Activated T-cell treated with anti-CD3 and anti-CD28 coated beads for 24 hours (primary cell): ENCODE results near the gene NINJ1.

Experiments
- DNase-seq: peaks from one replicate; pipeline ENCODE4 v3.0.0-alpha.2; 2020; ENCODE audit warnings: low read depth

The NINJ1 gene

DNA sequence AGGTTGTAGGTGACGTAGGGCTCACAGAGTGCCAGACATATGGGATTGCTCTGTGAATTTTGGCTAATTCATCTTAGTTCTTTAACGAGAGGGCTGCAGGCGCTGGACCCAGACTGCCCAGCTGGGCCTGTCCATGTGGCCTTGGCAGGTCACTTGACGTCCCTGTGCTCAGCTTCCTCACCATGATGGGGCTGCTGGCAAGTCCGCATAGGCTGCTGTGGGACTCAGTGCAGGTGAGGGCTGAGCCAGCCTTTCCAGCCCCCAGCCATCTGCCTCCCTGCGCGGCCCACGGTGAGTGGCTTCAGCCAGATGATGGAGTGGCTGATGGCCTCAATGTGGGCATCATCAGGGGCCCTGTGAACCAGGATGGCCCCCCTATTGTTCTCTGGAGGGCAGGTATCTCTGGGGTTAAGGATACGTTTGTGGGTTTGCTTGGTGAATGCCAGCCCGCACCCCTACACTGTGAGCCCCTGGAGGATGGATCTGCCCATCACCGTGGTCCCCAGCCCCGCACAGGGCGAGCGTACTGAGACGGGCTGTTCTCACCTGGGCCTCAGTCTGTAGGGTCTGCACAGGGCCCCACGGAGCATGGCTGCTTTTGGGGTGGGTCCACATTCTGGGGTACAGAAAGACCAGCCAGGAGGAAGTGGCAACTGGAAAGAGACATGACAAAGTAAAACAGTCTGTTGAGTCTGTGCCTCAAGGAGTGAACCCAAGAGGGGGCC is 34.3 kb downstream of the NINJ1 start:
- DNase-seq, result no peak

GRCh38 chr9:93098236-93098946 is 35.7 kb downstream of the NINJ1 start:
- DNase-seq, result peak; percentile 48

DNA sequence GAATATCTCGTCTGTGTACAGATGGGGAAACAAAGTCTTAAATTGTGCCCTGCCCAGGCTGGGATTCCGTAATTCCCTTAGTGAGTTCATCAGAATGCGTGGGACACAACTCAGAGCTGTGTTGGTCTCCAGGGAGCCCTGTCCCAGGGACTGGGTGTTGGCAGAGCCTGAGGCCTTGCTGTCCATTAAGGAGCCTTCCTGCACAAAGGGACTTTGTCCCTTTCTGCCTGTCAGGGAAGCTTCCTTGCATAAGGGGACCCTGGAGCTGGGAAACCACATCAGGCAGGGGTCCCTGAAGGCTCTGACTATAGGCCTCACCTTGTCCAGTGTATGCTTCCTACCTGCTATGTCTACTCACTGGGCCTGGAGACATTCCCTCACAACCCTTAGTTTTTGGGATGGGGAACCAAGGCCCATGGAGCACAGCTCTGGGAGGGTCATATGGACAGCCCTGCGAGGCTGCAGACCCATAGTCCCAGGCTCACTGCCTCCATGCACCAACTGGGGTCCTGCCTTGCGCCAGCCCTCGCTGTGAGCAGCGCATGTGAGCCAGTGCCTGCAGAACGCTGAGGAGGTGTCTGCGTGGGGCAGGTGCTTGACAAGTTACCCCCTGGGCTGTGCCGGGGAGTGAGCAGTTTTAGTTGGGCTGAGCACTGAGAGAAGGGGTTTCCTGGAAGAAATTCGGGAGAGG is 36.4 kb downstream of the NINJ1 start:
- DNase-seq, result no peak

GRCh38 chr9:93096811-93097382 is 37.2 kb downstream of the NINJ1 start:
- DNase-seq, result no peak

- peak; percentile 39 for DNase-seq
These were observed 37.8 kb downstream of the NINJ1 start, which contains the start of gene CARD19 for GRCh38 chr9:93096131-93096802. Gene CARD19, plus strand, starts transcription at chr9:93096217. Its CDS starts 129 bp downstream, at chr9:93096346.

GRCh38 chr9:93095205-93096130 is 38.6 kb downstream of the NINJ1 start:
- peak; percentile 100 for DNase-seq

GRCh38 chr9:93094658-93095204 is 39.3 kb downstream of the NINJ1 start:
- DNase-seq, result no peak

DNA sequence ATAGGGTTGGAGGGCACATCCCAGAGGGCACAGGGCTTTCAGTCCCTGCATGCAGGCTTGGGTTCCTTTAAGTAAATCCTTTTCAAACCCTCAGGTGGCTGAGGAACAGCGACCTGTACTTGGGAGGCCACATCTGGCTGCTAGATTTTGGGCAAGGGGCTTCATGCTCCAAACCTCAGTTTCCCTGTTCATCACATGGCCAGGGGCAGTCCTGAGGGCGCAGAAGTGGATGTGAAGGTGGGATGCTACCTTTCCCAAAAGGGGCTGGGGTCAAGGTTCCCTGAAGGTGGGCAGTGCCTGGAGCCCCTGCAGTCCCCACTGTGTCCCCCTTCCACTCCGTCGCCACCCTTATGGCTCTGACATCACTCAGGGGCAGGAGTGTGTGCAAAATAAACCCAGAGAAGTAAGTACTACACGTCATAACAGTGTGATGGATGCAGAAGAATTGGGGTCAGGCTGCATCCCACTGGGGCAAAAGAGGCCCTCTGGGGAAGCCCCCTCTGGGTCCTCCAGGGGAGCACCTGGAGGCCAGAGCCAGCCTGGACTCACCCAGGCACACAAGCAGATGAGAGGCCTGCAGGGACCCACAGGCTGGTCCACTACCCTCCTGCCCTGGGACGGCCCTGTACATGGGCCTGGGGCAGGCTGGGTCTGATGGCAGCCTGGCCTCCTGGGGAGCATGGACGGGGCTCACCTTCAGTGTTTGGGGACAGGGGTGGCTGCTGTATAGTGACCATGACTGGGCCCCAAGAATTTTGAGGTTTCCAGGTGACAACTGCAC is 40.0 kb downstream of the NINJ1 start:
- DNase-seq, result no peak

DNA sequence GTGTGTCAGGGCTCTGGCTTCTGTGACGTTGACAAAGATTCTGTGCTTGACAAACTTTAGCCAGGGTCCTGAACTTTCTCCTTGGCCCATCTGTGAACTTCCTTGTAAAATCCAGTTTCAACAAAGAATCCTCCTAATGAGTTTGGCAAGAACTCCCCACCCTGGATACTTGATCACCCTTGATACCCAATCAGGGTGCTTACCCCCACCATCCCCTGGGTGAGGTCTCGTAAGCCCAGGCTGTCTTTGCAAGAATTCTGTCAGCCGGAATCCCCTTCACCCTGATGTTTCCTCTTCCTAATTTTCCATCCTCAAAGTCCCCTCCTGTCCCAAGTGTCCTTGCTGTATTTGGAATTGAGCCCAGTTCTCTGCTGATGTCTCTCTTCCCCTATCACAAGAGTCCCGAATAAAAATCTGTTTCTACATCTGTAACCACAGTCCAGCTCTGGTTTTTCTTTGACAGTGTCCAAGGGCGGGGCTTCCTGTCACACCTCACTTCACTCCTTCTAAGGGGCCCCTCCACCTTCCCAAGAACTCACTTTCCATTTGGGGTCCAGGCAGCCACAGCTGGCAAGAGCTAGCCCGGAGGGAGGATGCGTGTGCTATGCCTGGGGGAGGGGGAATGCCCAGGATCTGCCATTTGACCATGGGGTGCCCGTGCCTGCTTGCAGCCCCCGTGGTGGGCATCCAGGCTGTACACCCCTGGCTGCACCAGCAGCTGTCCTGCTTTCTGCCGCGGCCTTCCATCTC is 40.7 kb downstream of the NINJ1 start:
- DNase-seq, result no peak

- no peak for DNase-seq
These were observed 41.6 kb downstream of the NINJ1 start for GRCh38 chr9:93092251-93092991.

GRCh38 chr9:93091453-93092081 is 42.5 kb downstream of the NINJ1 start:
- peak; percentile 68 for DNase-seq

- no peak for DNase-seq
These were observed 43.0 kb downstream of the NINJ1 start for GRCh38 chr9:93091056-93091452.

- no peak for DNase-seq
These were observed 43.9 kb downstream of the NINJ1 start for GRCh38 chr9:93090091-93090655.

- DNase-seq, result no peak
These were observed 44.5 kb downstream of the NINJ1 start for GRCh38 chr9:93089481-93089991.

DNA sequence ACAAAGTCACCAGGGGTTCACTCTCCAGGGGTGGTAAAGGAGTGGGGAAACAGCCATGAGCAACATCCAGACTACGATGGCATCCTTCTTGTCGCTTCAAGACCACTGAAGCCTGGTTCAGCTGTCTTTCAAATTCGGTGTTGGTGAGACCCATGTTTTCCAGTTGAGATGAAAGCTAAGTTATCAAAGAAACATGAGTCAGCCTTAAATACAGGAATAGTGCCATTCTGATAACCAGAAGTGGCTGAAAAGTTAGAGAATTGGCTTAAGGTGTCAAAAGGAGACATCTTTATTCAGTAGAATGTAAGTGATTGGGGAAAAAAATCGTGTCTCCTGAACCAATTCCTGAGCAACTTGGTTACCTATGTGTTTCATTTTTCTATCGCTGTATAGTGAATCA is 45.0 kb downstream of the NINJ1 start:
- no peak for DNase-seq

- DNase-seq, result no peak
These were observed 45.4 kb downstream of the NINJ1 start for GRCh38 chr9:93088656-93089015.

- no peak for DNase-seq
These were observed 45.9 kb downstream of the NINJ1 start for GRCh38 chr9:93087971-93088655.
